PC-3 (cell line): ENCODE measurements around the gene PAWR. TPM values are rescaled to one million over a fixed set of nuclear protein-coding genes. Genes with fewer than 3 reads are reported as not detected.

ENCODE experiments used
- ATAC-seq: fragments of 200-7000 bp; cut with Tn5 transposase; 2 replicates; pipeline ENCODE4 v1.9.1; 2020; ENCODE audit warnings: mild to moderate bottlenecking, moderate library complexity
- BruUV-seq: library from RNA; stranded (reverse); fragments of 400-500 nt; replicated peaks from 2 replicates; lab custom pipeline; 2021; lab: Mats Ljungman, UMichigan
- CTCF ChIA-PET: fragments of 300-600 bp; sonication (Branson Sonifier 250); formaldehyde crosslinking; loops from one replicate; lab custom pipeline; 2022; ENCODE audit warnings: antibody characterized with exemption; lab: Charles Lee
- POLR2A ChIA-PET: fragments of 300-600 bp; sonication (Branson Sonifier 250); formaldehyde crosslinking; loops from one replicate; lab custom pipeline; 2022; ENCODE audit warnings: antibody characterized with exemption; ENCODE audit not compliant: unreplicated experiment; lab: Charles Lee
- DNase-seq: peaks from one replicate; pipeline ENCODE4 v3.0.0-alpha.2; 2015
- H2AFZ ChIP-seq: fragments of 300-600 bp; sonication (generic); 2 replicates; pipeline ENCODE4 v1.6.0; 2016; ENCODE audit warnings: antibody characterized with exemption, low read length
- H3F3A ChIP-seq: fragments of 300-600 bp; sonication (generic); one replicate; pipeline ENCODE4 v1.6.0; 2017; ENCODE audit warnings: antibody characterized with exemption, low read length, control low read depth, mild to moderate bottlenecking; ENCODE audit not compliant: unreplicated experiment
- H3K27ac ChIP-seq: fragments of 300-600 bp; sonication (generic); 2 replicates; pipeline ENCODE4 v1.5.1; 2016; ENCODE audit warnings: mild to moderate bottlenecking, low read length
- H3K27me3 ChIP-seq: fragments of 300-600 bp; sonication (generic); 2 replicates; pipeline ENCODE4 v1.6.1; 2016; ENCODE audit warnings: low read length, mixed read lengths
- H3K36me3 ChIP-seq: fragments of 300-600 bp; sonication (generic); 2 replicates; pipeline ENCODE4 v1.6.1; 2016; ENCODE audit warnings: low read depth, mixed run types, low read length, mixed read lengths
- H3K4me1 ChIP-seq: fragments of 300-600 bp; sonication (generic); 2 replicates; pipeline ENCODE4 v1.5.1; 2016; ENCODE audit warnings: low read length; ENCODE audit not compliant: insufficient read depth
- H3K4me2 ChIP-seq: fragments of 300-600 bp; sonication (generic); 2 replicates; pipeline ENCODE4 v1.6.0; 2016; ENCODE audit warnings: low read length
- H3K4me3 ChIP-seq: fragments of 300-600 bp; sonication (generic); 2 replicates; pipeline ENCODE4 v1.5.1; 2016; ENCODE audit warnings: mild to moderate bottlenecking, low read length, mixed read lengths
- H3K79me2 ChIP-seq: fragments of 300-600 bp; sonication (generic); 2 replicates; pipeline ENCODE4 v1.6.1; 2017; ENCODE audit warnings: low read length, mixed read lengths
- H3K9ac ChIP-seq: fragments of 300-600 bp; sonication (generic); 2 replicates; pipeline ENCODE4 v1.6.0; 2016; ENCODE audit warnings: mild to moderate bottlenecking, low read length
- H3K9me2 ChIP-seq: fragments of 300-600 bp; sonication (generic); replicated peaks from 2 replicates; pipeline ENCODE4 v1.6.1; 2016; ENCODE audit warnings: mixed run types, low read length, mixed read lengths
- H3K9me3 ChIP-seq: fragments of 300-600 bp; sonication (generic); 2 replicates; pipeline ENCODE4 v1.6.1; 2016; ENCODE audit warnings: low read length, mixed read lengths
- H4K20me1 ChIP-seq: fragments of 300-600 bp; sonication (generic); 2 replicates; pipeline ENCODE4 v1.6.1; 2016; ENCODE audit warnings: low read length, mixed read lengths
- CTCF ChIP-seq: fragments of 300-600 bp; sonication (generic); conservative IDR thresholded peaks from 2 replicates; pipeline ENCODE4 v1.5.1; 2017; ENCODE audit warnings: antibody characterized with exemption, low read depth, mild to moderate bottlenecking, low read length
- EZH2 ChIP-seq: fragments of 300-600 bp; sonication (generic); IDR thresholded peaks from one replicate; pipeline ENCODE4 v1.6.1; 2017; ENCODE audit warnings: antibody characterized with exemption, mild to moderate bottlenecking, low read length; ENCODE audit not compliant: unreplicated experiment
- EZH2phosphoT487 ChIP-seq: fragments of 300-600 bp; sonication (generic); IDR thresholded peaks from 2 replicates; pipeline ENCODE4 v1.6.1; 2018; ENCODE audit warnings: mild to moderate bottlenecking, antibody characterized with exemption, low read length, borderline replicate concordance
- intact Hi-C: fragments of 100-400 bp; cut with micrococcal nuclease; formaldehyde crosslinking; loops from 2 replicates; pipeline ENCODE4 v1.9.0; 2023
- total RNA-seq: library from RNA; depleted of rRNA; stranded (reverse); fragments of >200 nt; gene quantifications from 2 replicates; pipeline ENCODE4 v1.2.3, GENCODE V29; 2014

The PAWR gene
- total RNA-seq, 1 experiment from 2014 or later = 141 TPM

- ATAC-seq (no peak), DNase-seq (no peak)
- Histone ChIP-seq H3K4me1 (peaks cover 7% of the 10 kb centered on the region; the same call in 1 of the 2 replicates), H3K4me2 (no peak overlapping the region), H3F3A (no peaks in the 10 kb centered on the region), H3K4me3 (no peak overlapping the region), H4K20me1 (no peaks in the 10 kb centered on the region), H3K36me3 (peaks cover 2% of the 10 kb centered on the region; the same call in 1 of the 2 replicates), H3K9me3 (no peaks in the 10 kb centered on the region), H3K79me2 (peaks cover 93% of the 10 kb centered on the region), H3K9ac (no peak overlapping the region), H3K9me2 (no peaks in the 10 kb centered on the region), H2AFZ (no peak overlapping the region), H3K27ac (no peak overlapping the region), H3K27me3 (no peaks in the 10 kb centered on the region)
- no peak for TF ChIP-seq EZH2
- TF ChIP-seq CTCF = no peak
- no peak for TF ChIP-seq EZH2phosphoT487
- ChIA-PET POLR2A (no interaction called here), CTCF (no interaction called here)
- intact Hi-C loops = no loop called here
- BruUV-seq = no TSS peak
Observed at GRCh38 chr12:79664518-79664917, 26.2 kb downstream of the PAWR start.

GRCh38 chr12:79662046-79662811, 28.5 kb downstream of the PAWR start:
- Histone ChIP-seq H3K27ac (no peak overlapping the region), H3K4me3 (no peak overlapping the region), H4K20me1 (no peaks in the 10 kb centered on the region), H3F3A (no peaks in the 10 kb centered on the region), H3K36me3 (peaks cover 2% of the 10 kb centered on the region; the same call in 1 of the 2 replicates), H3K79me2 (peaks cover 92% of the 10 kb centered on the region), H3K9me3 (no peaks in the 10 kb centered on the region), H3K4me1 (peaks cover 7% of the 10 kb centered on the region; the same call in 1 of the 2 replicates), H3K9ac (no peak overlapping the region), H3K4me2 (no peak overlapping the region), H2AFZ (no peak overlapping the region), H3K27me3 (no peaks in the 10 kb centered on the region), H3K9me2 (no peaks in the 10 kb centered on the region)
- intact Hi-C loops = no loop called here
- ChIA-PET POLR2A (no interaction called here), CTCF (no interaction called here)
- ATAC-seq (no peak), DNase-seq (no peak)
- no TSS peak for BruUV-seq
- TF ChIP-seq CTCF = no peak
- no peak for TF ChIP-seq EZH2
- no peak for TF ChIP-seq EZH2phosphoT487

GRCh38 chr12:79661629-79662028, 29.1 kb downstream of the PAWR start:
- no peak overlapping the region for H3K27ac ChIP-seq
- no peaks in the 10 kb centered on the region for H4K20me1 ChIP-seq
- no peak overlapping the region for H3K4me3 ChIP-seq

More at GRCh38 chr12:79661629-79662028, 29.1 kb downstream of the PAWR start:
- ATAC-seq (peak; percentile 63), DNase-seq (peak; percentile 56)
- intact Hi-C loops = loop anchor here (2.0 kb wide), 1 partner anchor 23 kb away; no protein-coding TSS in a partner anchor
- ChIA-PET CTCF (no interaction called here), POLR2A (no interaction called here)
- Histone ChIP-seq H3K4me1 (peaks cover 7% of the 10 kb centered on the region; the same call in 1 of the 2 replicates), H3F3A (no peaks in the 10 kb centered on the region), H3K79me2 (peaks cover 92% of the 10 kb centered on the region), H2AFZ (no peak overlapping the region), H3K27me3 (no peaks in the 10 kb centered on the region), H3K36me3 (peaks cover 2% of the 10 kb centered on the region; the same call in 1 of the 2 replicates), H3K9me2 (no peaks in the 10 kb centered on the region), H3K9ac (no peak overlapping the region), H3K4me2 (no peak overlapping the region), H3K9me3 (no peaks in the 10 kb centered on the region)
- BruUV-seq = no TSS peak
- TF ChIP-seq CTCF = no peak
- TF ChIP-seq EZH2 = no peak
- TF ChIP-seq EZH2phosphoT487 = no peak
